ENCODE data around the gene SAPCD1.
"Not testable (repeated sequence)": the region's sequence is repeated elsewhere in the genome, so short reads cannot be mapped to it uniquely, and the experiment has no call there.

Gene SAPCD1

DNA sequence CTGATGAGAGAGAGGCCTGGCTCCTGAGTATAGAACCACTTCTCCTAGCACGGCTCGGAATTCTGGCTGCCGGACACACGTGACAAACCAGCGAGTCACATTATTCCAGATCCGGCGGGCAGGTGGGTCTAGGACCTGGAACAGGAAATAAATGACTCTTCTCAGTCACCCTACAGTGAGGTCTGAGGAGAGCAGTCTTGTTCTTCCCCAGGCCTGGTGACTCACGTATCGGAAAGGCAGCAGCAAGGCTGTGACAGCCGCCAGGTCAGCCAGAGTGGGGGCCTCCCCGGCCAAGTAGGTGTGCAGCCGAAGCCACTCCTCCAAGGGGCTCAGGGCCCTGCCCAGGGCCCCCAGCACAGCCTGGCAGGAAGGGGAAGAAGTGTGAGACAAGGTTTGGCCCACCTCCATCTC, 30.3 kb downstream of the SAPCD1 start:
- peak; percentile 27 for DNase-seq (ENCODE audit: low read depth)
- no peak overlapping the region for H3K4me3 ChIP-seq (replicated peaks; ENCODE audit: low read depth, low read length)
- TF ChIP-seq, protein P1, sequence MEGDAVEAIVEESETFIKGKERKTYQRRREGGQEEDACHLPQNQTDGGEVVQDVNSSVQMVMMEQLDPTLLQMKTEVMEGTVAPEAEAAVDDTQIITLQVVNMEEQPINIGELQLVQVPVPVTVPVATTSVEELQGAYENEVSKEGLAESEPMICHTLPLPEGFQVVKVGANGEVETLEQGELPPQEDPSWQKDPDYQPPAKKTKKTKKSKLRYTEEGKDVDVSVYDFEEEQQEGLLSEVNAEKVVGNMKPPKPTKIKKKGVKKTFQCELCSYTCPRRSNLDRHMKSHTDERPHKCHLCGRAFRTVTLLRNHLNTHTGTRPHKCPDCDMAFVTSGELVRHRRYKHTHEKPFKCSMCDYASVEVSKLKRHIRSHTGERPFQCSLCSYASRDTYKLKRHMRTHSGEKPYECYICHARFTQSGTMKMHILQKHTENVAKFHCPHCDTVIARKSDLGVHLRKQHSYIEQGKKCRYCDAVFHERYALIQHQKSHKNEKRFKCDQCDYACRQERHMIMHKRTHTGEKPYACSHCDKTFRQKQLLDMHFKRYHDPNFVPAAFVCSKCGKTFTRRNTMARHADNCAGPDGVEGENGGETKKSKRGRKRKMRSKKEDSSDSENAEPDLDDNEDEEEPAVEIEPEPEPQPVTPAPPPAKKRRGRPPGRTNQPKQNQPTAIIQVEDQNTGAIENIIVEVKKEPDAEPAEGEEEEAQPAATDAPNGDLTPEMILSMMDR (IDR thresholded peaks at IDR 0.05; ENCODE audit: low read length, missing control alignments): no peak

DNA sequence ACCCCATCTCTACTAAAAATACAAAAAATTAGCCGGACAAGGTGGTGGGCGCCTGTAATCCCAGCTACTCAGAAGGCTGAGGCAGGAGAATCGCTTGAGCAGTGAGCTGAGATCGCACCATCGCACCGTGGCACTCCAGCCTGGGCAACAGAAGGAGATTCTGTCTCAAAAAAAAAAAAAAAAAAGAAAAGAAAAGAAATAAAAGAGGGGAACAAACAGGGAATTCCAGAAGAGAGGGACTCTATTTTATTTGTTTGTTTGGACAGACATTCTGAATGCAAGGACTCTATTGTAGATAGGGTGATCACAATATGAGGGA, 31.4 kb downstream of the SAPCD1 start:
- not testable (repeated sequence) for DNase-seq (ENCODE audit: low read depth)
- peak overlapping the region; percentile 91 for H3K4me3 ChIP-seq (replicated peaks; ENCODE audit: low read depth, low read length)

DNA sequence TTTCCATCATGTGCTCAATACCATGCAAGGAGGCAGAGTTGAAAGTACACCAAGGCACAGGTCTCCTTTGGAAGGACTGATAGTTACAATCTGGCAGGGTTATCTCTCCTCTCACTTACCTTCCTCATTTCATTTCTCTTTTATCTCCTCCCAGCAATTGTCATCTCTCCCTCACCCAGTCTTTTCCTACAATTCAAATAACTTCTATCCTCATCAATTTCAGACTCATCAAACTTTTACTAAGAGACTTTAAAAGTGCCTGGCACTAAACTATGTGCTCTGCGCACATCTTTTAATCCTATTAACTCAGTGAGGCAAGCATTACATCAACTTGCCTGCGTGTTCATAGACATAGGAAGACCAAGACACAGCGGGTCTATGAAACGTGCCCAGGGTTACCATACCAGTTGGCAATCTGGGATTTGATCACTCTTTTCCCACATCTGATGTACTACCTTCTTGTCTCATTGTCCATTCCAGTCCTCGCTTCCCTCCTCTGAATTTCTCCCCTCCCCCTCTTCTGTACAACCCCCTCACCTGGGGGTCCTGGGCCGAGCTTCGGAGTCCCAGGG, 31.9 kb downstream of the SAPCD1 start:
- TF ChIP-seq, protein P1 (IDR thresholded peaks at IDR 0.05; ENCODE audit: low read length, missing control alignments): no peak
- peak; percentile 36 for DNase-seq (ENCODE audit: low read depth)

DNA sequence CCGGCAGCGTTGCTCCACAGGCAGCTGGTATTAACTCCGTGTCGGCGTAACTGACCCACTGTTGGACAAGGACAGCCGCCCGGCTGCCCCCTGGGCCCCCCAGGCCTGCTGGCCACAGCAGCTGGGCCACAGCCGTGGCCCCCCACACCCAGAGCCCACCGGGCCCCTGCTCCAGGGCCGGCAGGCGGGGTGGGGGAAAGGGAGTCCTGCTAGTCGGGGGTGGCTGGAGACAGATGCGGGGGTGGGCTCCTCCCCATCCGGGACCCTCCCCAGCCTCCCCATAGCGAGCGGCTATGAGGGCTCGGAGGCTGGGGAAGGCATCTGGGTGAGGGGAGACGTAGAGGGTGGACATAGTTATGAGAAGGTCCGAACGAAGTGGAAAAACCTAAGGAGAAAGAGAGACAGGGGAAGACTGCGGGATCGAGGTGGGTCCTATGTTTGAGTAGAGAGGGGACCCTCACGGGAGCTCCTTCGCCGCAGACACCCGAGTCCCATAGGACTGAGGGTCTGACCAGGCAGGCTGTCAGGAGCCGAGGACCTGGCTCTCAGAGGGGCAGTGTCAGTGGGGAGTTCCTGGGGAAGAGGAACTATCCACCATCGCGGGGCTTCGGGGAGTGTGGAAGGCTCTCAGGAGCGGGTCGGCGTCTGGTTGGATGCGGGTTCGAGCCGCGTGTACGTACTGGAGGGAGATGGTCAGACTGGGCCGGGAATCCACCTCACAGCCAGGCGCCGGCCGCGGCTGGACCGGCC, 32.6 kb downstream of the SAPCD1 start:
- DNase-seq (ENCODE audit: low read depth): no peak
- TF ChIP-seq, protein P1 (IDR thresholded peaks at IDR 0.05; ENCODE audit: low read length, missing control alignments): no peak
- peak overlapping the region; percentile 91 for H3K4me3 ChIP-seq (replicated peaks; ENCODE audit: low read depth, low read length)

More for the DNA sequence above, 31.9 kb downstream of the SAPCD1 start:
- H3K4me3 ChIP-seq (replicated peaks; ENCODE audit: low read depth, low read length): peak overlapping the region; percentile 91

DNA sequence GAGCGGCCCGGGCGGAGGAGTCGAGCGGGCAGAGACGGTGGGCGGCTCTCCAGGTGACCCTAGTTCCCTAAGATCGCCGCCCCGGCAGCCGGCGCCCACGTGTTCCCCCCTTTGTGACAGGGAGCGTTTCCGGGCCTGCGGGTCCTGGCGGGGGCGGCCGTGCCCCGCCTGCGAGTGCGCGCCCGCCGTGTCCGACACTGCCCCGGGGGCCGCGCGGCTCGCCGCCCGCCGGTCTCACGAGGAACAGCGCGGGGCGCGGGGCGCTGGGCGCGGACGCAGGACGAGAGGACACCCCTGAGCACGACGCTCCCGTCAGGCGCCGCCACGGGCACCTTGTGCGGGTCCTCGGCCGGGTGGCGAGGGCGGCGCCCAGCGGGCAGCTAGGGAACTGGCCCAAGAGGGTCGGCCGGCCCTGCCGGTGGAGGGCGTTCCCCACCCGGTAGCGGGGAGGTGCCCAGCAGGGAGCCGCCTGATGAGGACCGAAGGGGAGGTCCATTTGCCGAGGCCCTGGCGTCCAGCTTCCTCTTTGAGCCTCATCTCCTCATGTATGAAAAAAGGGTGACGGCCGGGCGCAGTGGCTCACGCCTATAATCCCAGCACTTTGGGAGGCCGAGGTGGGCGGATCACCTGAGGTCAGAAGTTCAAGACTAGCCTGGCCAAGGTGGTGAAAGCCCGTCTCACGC, 33.3 kb downstream of the SAPCD1 start, which contains the start of gene VARS1:
Gene VARS1, minus strand, starts transcription at position 137 of the 683 bp plus-strand sequence. CDS start 535 bp downstream, outside the sequence.
- TF ChIP-seq, protein P1 (IDR thresholded peaks at IDR 0.05; ENCODE audit: low read length, missing control alignments): peak; percentile 46

DNA sequence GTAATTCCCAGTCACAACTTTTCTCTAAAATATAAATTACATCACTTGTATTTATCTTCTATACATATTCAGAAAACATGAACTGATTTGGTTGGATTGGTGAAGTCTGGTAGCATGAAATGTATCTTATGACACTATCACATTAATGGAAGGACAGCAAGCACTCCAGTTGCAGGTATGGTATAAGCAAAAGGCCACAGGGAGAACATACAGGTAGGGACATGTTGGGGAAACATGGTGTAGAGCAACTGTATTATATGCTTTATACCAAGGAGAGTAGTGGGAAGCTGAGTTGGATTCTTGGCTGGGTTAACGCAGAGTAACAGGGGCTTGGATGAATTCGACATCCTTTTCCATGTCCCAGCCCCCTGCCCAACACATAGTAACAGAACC, 34.5 kb downstream of the SAPCD1 start:
- TF ChIP-seq, protein P1 (IDR thresholded peaks at IDR 0.05; ENCODE audit: low read length, missing control alignments): no peak
- H3K4me3 ChIP-seq (replicated peaks; ENCODE audit: low read depth, low read length): no peak overlapping the region
- DNase-seq (ENCODE audit: low read depth): no peak

More for the DNA sequence above, 33.3 kb downstream of the SAPCD1 start, which contains the start of gene VARS1:
- H3K4me3 ChIP-seq (replicated peaks; ENCODE audit: low read depth, low read length): peak within 1 kb of the TSS; percentile 91
- peak; percentile 92 for DNase-seq (ENCODE audit: low read depth)

DNA sequence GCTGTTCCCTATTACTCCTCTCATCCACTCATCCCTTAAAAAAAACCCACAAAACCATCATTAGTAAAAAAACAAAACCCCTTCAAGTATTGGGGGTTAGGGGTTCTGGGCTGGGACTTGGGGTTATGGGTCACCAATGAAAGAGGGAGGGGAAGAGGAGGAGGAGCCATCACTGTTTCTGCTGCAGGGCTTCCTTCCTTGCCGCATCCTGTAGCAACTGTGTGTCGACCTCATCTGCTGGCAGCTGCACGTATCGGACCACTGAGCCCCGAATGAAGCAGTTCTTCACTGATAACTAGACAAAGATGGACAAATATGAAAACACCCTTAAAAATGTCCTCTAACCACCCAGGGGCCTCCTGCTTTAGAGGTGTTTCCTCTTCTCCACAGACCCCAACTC, 35.1 kb downstream of the SAPCD1 start:
- TF ChIP-seq, protein P1 (IDR thresholded peaks at IDR 0.05; ENCODE audit: low read length, missing control alignments): no peak
- DNase-seq (ENCODE audit: low read depth): no peak
- H3K4me3 ChIP-seq (replicated peaks; ENCODE audit: low read depth, low read length): no peak overlapping the region
